Raji (cell line): Measurements from ENCODE around the gene EXOC6B.

Source experiments
- POLR2A ChIP-seq: IDR thresholded peaks from 2 replicates; pipeline ENCODE4 v1.6.1; 2011; ENCODE audit warnings: low read depth, low read length, control low read depth; ENCODE audit not compliant: insufficient read depth

EXOC6B gene

GRCh38 chr2:72698300-72698699 lies 127.5 kb downstream of the EXOC6B start:
- TF ChIP-seq POLR2A: no peak

- TF ChIP-seq POLR2A: no peak
Observed at GRCh38 chr2:72696559-72696958, 129.3 kb downstream of the EXOC6B start.

GRCh38 chr2:72695676-72696075 lies 130.2 kb downstream of the EXOC6B start:
- TF ChIP-seq POLR2A: no peak

GRCh38 chr2:72694715-72695496 lies 130.9 kb downstream of the EXOC6B start:
- TF ChIP-seq POLR2A: no peak

- no peak for TF ChIP-seq POLR2A
Observed at GRCh38 chr2:72689579-72690195, 136.1 kb downstream of the EXOC6B start.

- no peak for TF ChIP-seq POLR2A
Observed at GRCh38 chr2:72685638-72686213, 140.1 kb downstream of the EXOC6B start.

- TF ChIP-seq POLR2A: no peak
Observed at GRCh38 chr2:72682061-72682460, 143.8 kb downstream of the EXOC6B start.

GRCh38 chr2:72681016-72681995 lies 144.5 kb downstream of the EXOC6B start:
- TF ChIP-seq POLR2A: no peak

- no peak for TF ChIP-seq POLR2A
Observed at GRCh38 chr2:72678024-72678423, 147.8 kb downstream of the EXOC6B start.

GRCh38 chr2:72676341-72677025 lies 149.3 kb downstream of the EXOC6B start:
- no peak for TF ChIP-seq POLR2A

- no peak for TF ChIP-seq POLR2A
Observed at GRCh38 chr2:72674982-72675915, 150.6 kb downstream of the EXOC6B start.

GRCh38 chr2:72673279-72673678 lies 152.6 kb downstream of the EXOC6B start:
- TF ChIP-seq POLR2A: no peak

- no peak for TF ChIP-seq POLR2A
Observed at GRCh38 chr2:72669121-72669520, 156.7 kb downstream of the EXOC6B start.
